Breast epithelium (tissue), 4 donors: ENCODE measurements around the gene B4GALNT1. TPM values are rescaled to one million over a fixed set of nuclear protein-coding genes. Genes with fewer than 3 reads are reported as not detected.
"Not testable (repeated sequence)": the region's sequence is repeated elsewhere in the genome, so short reads cannot be mapped to it uniquely, and the experiment has no call there.

Experiments used
- DNase-seq, 2 donors: peaks; one replicate each; pipeline ENCODE4 v3.0.0-alpha.2; 2019; ENCODE audit warnings: low spot score in 2 of 2
- H3K27ac ChIP-seq, 2 donors: fragments of 200-600 bp; sonication (generic) in 1 of 2; one replicate each; pipeline ENCODE4 v1.5.1; 2016 to 2019; ENCODE audit warnings: mild to moderate bottlenecking in 1 of 2
- H3K27me3 ChIP-seq, 2 donors: fragments of 200-600 bp; sonication (generic) in 1 of 2; one replicate each; pipeline versions ENCODE4 v1.5.1 to v1.6.0; 2017 to 2019; ENCODE audit warnings: control low read depth in 1 of 2, mild to moderate bottlenecking in 1 of 2
- H3K36me3 ChIP-seq: fragments of 200-600 bp; one replicate; pipeline ENCODE4 v1.5.1; 2019
- H3K4me1 ChIP-seq, 2 donors: fragments of 200-600 bp; sonication (generic); one replicate each; pipeline ENCODE4 v1.5.1; 2016 to 2019; ENCODE audit warnings: control low read depth in 1 of 2
- H3K4me3 ChIP-seq, 3 donors: fragments of 200-600 bp; sonication (generic); 1 replicate in 2 of 3; 2 replicates in 1 of 3; pipeline ENCODE4 v1.5.1; 2016 to 2019; ENCODE audit warnings: mild to moderate bottlenecking in 3 of 3, moderate library complexity in 2 of 3
- H3K9me3 ChIP-seq, 2 donors: fragments of 200-600 bp; sonication (generic) in 1 of 2; one replicate each; pipeline ENCODE4 v1.5.1; 2016 to 2019; ENCODE audit warnings: control low read depth in 1 of 2
- POLR2A ChIP-seq: fragments of 450-650 bp; IDR thresholded peaks from one replicate; pipeline ENCODE4 v1.6.1; 2016; ENCODE audit warnings: antibody characterized with exemption, mild to moderate bottlenecking, moderate library complexity
- POLR2AphosphoS5 ChIP-seq, 3 donors: sonication (generic); formaldehyde crosslinking; IDR thresholded peaks; one replicate each; pipeline ENCODE4 v1.6.1; 2017; ENCODE audit warnings: antibody characterized with exemption in 3 of 3
- intact Hi-C: fragments of 100-400 bp; cut with DNase I; formaldehyde crosslinking; loops from one replicate; pipeline ENCODE4 v1.15.1; 2023; ENCODE audit warnings: low total_unique reads
- total RNA-seq, 3 donors: library from RNA; depleted of rRNA; stranded (reverse); fragments of >200 nt; gene quantifications; one replicate each; pipeline ENCODE4 v1.1.0, GENCODE V29; 2016
- TF ChIP-seq, protein P1 (sequence below), 3 donors: fragments of 450-650 bp; IDR thresholded peaks; one replicate each; pipeline ENCODE4 v1.5.1; 2016 to 2017; ENCODE audit warnings: antibody characterized with exemption in 3 of 3, mild to moderate bottlenecking in 3 of 3, moderate library complexity in 3 of 3

Gene B4GALNT1
- total RNA-seq, 3 donors from 2014 or later: 1.1 to 2.6 (median 1.2) TPM

GRCh38 chr12:57655541-57656240 lies 22.7 kb upstream of the B4GALNT1 start:
- Histone ChIP-seq H3K36me3 (no peaks in the 10 kb centered on the region), H3K4me1 (no peaks in the 10 kb centered on the region), H3K4me3 (no peak overlapping the region), H3K9me3 (no peaks in the 10 kb centered on the region), H3K27me3 (no peaks in the 10 kb centered on the region), H3K27ac (no peak overlapping the region)
- DNase-seq: no peak
- intact Hi-C loops: no loop called here
- TF ChIP-seq POLR2AphosphoS5 (IDR thresholded peaks at IDR 0.05) (no peak), POLR2A (no peak)
- TF ChIP-seq, protein P1, sequence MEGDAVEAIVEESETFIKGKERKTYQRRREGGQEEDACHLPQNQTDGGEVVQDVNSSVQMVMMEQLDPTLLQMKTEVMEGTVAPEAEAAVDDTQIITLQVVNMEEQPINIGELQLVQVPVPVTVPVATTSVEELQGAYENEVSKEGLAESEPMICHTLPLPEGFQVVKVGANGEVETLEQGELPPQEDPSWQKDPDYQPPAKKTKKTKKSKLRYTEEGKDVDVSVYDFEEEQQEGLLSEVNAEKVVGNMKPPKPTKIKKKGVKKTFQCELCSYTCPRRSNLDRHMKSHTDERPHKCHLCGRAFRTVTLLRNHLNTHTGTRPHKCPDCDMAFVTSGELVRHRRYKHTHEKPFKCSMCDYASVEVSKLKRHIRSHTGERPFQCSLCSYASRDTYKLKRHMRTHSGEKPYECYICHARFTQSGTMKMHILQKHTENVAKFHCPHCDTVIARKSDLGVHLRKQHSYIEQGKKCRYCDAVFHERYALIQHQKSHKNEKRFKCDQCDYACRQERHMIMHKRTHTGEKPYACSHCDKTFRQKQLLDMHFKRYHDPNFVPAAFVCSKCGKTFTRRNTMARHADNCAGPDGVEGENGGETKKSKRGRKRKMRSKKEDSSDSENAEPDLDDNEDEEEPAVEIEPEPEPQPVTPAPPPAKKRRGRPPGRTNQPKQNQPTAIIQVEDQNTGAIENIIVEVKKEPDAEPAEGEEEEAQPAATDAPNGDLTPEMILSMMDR (IDR thresholded peaks at IDR 0.05): no peak

- DNase-seq: no peak
- intact Hi-C loops: no loop called here
Observed at GRCh38 chr12:57654042-57654441, 21.0 kb upstream of the B4GALNT1 start.

DNA sequence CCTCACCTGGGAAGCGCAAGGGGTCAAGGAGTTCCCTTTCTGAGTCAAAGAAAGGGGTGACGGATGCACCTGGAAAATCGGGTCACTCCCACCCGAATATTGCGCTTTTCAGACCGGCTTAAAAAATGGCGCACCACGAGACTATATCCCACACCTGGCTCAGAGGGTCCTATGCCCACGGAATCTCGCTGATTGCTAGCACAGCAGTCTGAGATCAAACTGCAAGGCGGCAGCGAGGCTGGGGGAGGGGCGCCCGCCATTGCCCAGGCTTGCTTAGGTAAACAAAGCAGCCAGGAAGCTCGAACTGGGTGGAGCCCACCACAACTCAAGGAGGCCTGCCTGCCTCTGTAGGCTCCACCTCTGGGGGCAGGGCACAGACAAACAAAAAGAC lies 13.7 kb upstream of the B4GALNT1 start:
- DNase-seq, H3K36me3 ChIP-seq, intact Hi-C loops, H3K4me1 ChIP-seq, H3K27me3 ChIP-seq, H3K4me3 ChIP-seq, H3K9me3 ChIP-seq, H3K27ac ChIP-seq: not testable (repeated sequence)

More at GRCh38 chr12:57654042-57654441, 21.0 kb upstream of the B4GALNT1 start:
- Histone ChIP-seq H3K27me3 (no peaks in the 10 kb centered on the region), H3K36me3 (no peaks in the 10 kb centered on the region), H3K4me3 (no peak overlapping the region), H3K4me1 (no peaks in the 10 kb centered on the region), H3K9me3 (no peaks in the 10 kb centered on the region), H3K27ac (no peak overlapping the region)
- TF ChIP-seq POLR2A: no peak
- TF ChIP-seq, protein P1 (IDR thresholded peaks at IDR 0.05): no peak
- TF ChIP-seq POLR2AphosphoS5 (IDR thresholded peaks at IDR 0.05): no peak

DNA sequence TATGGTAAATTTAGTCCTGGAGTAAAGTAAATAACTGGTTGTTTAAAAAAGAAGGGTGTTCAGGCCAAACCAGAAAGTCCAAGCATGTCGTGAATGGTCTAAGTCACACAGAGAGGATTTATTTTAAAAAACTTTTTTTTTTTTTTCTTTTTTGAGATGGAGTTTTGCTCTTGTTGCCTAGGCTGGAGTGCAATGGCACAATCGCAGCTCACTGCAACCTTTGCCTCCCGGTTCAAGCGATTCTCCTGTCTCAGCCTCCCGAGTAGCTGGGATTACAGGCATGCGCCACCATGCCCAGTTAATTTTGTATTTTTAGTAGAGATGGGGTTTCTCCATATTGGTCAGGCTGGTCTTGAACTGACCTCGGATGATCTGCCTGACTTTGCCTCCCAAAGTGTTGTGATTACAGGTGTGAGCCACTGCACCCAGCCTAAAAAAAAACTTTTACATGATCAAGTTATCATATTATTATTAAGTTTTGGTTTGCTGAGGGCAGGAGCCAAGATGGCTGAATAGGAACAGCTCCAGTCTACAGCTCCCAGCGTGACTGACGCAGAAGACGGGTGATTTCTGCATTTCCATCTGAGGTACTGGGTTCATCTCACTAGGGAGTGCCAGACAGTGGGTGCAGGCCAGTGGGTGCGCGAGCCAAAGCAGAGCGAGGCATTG lies 13.1 kb upstream of the B4GALNT1 start:
- H3K9me3 ChIP-seq, H3K27me3 ChIP-seq, H3K4me1 ChIP-seq, H3K4me3 ChIP-seq, H3K36me3 ChIP-seq, H3K27ac ChIP-seq, intact Hi-C loops, DNase-seq: not testable (repeated sequence)

DNA sequence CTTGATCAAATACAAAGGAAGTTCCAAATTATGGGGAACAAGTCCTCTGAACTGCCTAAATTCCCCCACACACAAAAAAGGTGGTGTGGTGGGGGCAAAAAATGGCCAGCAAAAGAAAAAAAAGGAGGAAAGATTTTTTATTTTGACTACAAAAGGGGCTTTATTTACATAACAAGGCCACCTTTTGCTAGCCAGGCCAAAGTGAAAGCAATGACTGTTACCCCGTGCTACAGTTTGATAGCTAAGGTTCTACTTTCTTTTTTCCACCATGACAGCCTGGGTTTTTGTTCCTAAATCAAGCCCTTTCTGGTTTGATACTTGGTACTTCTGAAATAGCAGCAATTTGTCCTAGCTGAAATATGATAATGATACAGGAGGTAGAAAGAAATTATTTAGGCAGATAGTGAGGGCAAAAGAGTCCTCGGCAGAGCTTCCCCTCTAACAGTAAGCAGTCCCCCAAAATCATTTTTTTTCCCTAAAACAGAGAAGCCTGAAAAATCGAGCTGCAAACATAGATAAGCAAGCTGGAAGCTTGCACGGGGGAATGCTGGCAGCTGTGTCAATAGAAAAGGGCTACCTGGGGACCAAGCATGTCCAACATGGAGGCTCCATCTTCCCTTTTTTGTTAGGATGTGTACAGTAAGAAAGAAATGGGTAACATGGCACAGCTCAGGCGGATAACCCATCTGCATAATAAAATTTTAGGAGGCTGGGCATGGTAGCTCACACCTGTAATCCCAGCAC lies 8.9 kb upstream of the B4GALNT1 start:
- Histone ChIP-seq H3K36me3 (no peaks in the 10 kb centered on the region), H3K27ac (no peak overlapping the region), H3K9me3 (peaks cover 0 to 5% of the 10 kb centered on the region in 2 donors), H3K4me3 (no peak overlapping the region), H3K27me3 (peaks cover 0 to 9% of the 10 kb centered on the region in 2 donors), H3K4me1 (no peaks in the 10 kb centered on the region)
- TF ChIP-seq POLR2A: no peak
- intact Hi-C loops: no loop called here
- DNase-seq: no peak

GRCh38 chr12:57640175-57641042 lies 7.4 kb upstream of the B4GALNT1 start:
- peaks cover 0 to 9% of the 10 kb centered on the region in 2 donors for H3K27me3 ChIP-seq
- TF ChIP-seq POLR2AphosphoS5 (IDR thresholded peaks at IDR 0.05) (no peak), POLR2A (no peak)
- TF ChIP-seq, protein P1 (IDR thresholded peaks at IDR 0.05): no peak
- H3K27ac ChIP-seq: no peak overlapping the region
- no peak overlapping the region for H3K4me3 ChIP-seq
- no peaks in the 10 kb centered on the region for H3K4me1 ChIP-seq
- no peak for DNase-seq
- H3K36me3 ChIP-seq: no peaks in the 10 kb centered on the region
- intact Hi-C loops: no loop called here
- H3K9me3 ChIP-seq: no peaks in the 10 kb centered on the region
